Measurements from ENCODE around the gene PRICKLE2.

PRICKLE2 gene, protein sequence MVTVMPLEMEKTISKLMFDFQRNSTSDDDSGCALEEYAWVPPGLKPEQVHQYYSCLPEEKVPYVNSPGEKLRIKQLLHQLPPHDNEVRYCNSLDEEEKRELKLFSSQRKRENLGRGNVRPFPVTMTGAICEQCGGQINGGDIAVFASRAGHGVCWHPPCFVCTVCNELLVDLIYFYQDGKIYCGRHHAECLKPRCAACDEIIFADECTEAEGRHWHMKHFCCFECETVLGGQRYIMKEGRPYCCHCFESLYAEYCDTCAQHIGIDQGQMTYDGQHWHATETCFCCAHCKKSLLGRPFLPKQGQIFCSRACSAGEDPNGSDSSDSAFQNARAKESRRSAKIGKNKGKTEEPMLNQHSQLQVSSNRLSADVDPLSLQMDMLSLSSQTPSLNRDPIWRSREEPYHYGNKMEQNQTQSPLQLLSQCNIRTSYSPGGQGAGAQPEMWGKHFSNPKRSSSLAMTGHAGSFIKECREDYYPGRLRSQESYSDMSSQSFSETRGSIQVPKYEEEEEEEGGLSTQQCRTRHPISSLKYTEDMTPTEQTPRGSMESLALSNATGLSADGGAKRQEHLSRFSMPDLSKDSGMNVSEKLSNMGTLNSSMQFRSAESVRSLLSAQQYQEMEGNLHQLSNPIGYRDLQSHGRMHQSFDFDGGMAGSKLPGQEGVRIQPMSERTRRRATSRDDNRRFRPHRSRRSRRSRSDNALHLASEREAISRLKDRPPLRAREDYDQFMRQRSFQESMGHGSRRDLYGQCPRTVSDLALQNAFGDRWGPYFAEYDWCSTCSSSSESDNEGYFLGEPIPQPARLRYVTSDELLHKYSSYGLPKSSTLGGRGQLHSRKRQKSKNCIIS

DNA sequence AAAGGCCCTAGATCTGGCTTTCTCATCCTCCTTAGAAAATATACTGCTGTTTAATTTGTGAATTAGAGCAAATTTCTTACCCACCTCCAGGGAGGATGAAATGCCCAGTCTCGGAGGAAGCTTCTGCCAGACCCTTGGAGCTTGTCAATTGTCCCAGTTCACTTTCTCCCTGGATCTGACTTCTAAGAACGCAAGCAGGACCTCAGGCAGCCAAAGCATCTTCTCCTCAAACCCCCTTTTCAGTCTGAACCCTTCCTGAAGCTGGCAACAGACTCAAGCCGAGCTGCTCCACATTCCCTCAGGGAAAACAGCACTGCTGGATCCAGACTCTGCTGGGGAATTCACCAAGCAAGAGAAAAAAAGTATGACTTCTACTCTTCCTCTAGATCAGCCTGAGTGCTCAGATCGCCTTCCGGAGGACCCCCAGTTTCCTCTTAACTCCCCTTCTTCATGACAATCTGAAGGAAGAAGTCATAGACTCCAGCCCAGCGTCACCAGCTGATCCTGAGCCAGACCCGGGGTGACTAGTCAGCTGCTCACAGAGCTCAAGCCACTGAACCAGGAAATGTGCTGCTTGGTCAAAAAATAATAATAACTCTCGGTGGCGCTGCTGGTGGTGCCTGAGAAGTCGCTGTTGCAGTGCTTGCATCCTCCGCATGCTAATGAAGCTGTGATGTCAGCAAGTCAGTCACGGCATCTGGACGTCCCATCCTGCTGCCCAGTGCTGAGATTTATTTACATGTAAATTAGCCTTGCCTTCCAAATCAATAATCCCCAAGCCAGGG lies at the start of gene PRICKLE2:
Gene PRICKLE2 (minus strand): TSS at position 641 of the 785 bp plus-strand sequence. CDS start 26,539 bp downstream, outside the sequence.
- DNase-seq (ENCODE audit: low spot score) = no peak

DNA sequence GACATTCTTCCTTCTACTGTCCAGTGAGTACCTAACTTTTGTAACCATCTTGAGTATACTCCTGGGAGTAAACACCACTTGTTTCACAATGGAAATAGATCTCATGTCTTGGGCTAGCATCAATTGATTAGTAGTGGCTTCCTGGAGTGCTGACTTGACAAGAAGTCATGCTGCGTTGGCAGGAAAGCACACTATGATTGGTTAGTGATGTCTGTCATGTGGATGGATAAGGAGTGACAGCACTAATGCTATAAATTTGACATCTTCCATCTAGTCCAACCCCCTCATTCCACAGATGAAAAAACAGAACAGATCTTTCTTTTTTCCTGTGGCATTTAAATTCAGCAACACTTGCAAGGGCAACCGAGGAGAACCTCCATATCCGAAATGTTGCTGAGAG lies 47.6 kb upstream of the PRICKLE2 start:
- DNase-seq (ENCODE audit: low spot score) = no peak

DNA sequence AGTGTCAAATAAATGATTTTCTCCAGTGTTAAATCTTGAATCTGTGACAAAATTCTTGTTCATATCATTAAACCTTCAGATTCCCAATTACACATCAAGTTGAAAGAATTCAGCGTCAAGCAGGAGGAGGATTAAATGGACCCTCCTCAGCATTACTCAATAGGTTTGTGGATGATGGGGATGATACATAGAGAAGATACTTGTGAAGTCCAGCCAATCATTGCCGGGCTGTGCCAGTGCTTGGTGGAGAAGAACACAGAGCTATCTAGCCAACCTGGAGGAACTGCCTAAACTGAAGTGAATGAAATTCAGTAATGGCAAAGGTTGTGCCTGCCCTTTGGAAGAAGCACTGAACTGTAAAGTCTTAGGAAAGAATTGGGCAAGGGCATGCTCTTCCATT lies 47.0 kb upstream of the PRICKLE2 start:
- DNase-seq (ENCODE audit: low spot score) = no peak

GRCh38 chr3:64271631-64272030 lies 46.4 kb upstream of the PRICKLE2 start:
- no peak for DNase-seq (ENCODE audit: low spot score)

- DNase-seq (ENCODE audit: low spot score) = no peak
Measured at GRCh38 chr3:64270866-64271260, 45.6 kb upstream of the PRICKLE2 start.

DNA sequence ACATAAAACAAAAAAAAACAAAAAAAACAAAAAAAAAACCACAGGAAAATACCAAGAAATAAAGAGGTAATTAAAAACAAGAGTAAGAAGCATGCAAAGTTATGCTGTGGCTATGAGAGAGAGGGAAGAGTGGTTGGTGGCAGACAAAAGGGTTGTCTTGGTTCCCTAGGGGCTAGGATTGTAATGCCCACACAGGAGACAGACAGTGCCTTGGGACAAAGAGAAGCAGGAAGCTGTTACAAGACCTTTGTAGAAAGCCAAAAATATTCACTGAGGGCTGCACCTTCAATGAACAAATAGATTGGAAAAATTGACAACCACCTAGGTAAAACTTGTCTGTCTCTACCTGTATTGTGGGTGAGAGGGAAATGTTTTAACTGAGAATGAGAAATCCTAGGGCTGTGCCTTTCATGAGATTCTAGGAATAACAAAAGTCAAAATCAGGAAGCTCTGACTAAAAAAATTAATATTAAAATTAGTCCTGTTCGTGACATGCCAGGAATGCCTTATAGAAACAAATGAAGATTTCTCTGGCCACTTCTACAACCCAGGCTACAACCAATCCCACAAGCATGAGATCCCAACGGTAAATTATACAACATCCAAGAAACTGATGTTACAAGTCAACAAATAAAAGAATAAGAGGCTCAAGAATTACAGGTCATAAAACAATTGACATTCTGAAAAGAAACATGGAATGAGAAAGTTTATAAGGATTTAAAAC lies 45.0 kb upstream of the PRICKLE2 start:
- DNase-seq (ENCODE audit: low spot score) = no peak

DNA sequence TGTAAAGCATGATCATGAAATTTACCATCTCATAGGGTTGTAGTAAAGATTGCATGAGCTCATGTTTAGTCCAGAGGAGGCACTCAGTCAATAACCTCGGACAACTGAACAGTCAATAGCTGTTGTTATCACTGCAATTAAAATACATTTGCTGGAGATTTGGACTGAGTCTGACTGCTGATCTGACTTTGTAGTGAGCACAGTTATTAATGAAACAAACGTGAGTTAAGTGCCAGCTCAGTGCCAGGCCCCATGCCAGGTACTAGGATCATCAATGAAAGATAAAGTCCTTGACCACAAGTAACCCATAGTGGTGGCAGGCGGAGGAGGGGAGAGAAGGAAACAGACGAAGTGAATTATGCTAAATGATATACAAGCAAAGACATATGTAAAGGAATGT lies 43.7 kb upstream of the PRICKLE2 start:
- DNase-seq (ENCODE audit: low spot score) = no peak

DNA sequence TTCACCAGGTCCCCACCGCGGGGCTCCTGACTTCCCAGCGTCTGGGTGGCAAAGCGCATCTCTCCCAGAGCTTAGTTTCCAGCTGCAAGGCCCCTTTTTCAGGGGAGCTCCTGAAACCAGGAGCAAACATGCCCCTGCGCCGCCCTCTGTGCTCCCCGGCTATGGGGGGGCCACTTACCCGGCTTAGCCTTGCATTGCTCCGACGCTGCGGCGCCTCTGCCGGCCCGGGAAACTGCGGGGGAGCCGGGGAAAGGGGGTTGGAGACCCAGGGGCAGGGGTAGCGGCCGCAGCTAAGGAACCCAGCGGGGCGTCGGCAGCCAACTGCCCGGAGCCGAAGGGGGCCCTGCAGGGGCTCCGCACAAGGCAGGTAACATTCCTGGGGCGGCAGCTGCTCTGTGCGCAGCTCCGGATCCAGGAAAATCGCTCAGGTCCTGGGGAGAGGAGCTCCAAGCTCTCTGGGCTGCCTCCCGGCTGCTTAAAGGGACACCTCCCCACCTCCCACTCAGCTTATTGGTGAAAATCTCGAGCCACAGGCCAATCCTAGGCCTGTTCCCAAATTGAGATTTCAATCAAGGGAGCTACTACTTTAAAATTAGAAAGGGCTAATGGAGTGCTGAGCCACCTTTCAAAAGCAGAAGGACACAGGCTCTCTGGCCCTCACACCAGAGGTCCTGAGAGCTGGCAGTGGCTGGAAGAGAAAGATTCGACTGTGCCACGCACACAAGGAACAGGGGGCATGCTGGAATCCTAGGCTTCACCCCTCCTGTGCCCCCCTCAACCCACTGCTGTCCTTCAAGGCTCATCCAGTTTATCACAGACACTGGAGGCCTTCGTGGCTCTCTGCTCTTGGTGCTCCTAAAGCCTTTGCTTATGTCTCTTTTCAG lies 42.7 kb upstream of the PRICKLE2 start:
- no peak for DNase-seq (ENCODE audit: low spot score)

DNA sequence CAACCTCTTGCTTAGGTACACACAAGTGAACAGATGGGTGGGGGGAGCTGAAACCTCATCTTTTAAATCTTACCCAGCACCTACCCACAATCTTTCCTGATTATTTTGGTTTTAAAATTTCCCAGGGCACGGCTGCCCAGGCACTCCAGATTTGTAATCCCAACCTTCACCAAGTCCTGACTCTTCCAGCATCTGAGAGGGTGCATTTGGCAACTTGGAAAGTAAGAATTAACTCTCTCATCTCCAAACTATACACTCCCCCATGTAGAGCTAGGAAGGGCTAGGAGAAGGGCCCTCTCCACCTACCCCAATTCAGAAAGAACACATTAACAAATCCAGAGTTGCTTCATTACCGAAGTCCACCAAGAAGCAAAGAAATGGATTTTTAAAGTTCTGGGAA lies 41.7 kb upstream of the PRICKLE2 start:
- no peak for DNase-seq (ENCODE audit: low spot score)

DNA sequence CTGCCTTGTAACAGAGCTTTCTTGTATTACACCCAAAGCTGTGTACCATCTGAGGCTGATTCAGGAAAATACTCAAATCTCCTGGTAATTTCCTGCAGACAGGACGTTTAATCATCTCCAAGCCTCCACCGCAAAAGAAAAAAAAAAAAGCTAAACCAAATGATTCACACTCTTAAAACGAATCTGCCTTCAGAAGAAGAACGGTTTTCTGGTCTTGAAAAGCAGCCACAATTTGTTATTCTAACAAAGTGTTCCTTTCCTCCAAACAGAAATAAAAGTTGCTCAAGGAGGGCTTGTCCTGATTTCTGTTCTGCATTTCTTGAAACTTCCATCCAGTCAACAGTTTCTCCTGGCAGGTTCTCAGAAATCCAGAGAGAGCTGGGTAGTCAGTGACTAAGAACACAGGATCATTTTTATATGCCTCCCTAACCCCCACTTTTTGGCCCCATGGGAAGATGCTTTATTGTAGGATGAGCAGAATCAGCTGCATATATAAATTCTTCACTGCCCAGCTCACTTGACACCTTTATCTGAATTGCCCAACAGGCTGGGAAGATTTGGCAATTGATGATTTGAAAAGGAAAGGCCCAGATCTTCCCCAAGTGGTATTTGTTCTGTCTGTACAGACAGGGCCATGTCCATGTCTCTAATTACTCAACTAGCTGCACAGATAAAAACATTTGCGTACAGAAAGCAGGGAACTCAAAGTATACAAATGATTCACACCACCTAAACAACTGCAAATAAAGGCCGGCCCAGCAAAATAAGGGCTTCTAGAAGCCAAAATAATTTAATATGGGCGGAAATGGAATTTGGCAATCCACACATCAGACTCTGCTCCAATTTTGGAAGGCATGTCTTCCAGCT lies 41.0 kb upstream of the PRICKLE2 start:
- no peak for DNase-seq (ENCODE audit: low spot score)

- no peak for DNase-seq (ENCODE audit: low spot score)
Measured at GRCh38 chr3:64265646-64266045, 40.4 kb upstream of the PRICKLE2 start.

- no peak for DNase-seq (ENCODE audit: low spot score)
Measured at GRCh38 chr3:64264501-64265109, 39.3 kb upstream of the PRICKLE2 start.

DNA sequence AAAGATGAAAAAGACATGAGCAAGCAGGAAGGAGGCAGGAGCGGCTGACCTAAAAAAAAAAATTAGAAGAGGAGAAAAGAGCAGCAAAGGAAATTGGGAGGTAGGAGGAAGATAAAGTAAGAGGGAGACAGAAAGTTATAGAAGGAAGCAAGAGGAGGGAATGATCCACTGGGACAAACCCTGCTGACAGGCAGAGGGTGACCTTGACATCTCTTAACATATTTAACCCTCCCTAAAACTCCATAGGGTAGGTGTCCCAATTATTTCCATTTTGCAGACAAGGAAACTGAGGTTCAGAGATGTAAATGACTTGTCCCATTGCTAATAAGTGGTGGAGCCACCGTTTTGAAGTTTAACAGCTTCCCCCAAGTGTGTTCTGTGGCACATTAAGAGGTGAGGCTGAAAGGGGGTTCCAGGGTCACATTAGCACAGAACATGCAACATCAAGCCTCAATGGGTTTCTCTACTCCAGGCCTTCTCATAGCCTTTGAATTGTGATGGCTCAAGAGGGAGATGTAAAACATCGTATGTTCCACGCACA lies 37.4 kb upstream of the PRICKLE2 start:
- no peak for DNase-seq (ENCODE audit: low spot score)

DNA sequence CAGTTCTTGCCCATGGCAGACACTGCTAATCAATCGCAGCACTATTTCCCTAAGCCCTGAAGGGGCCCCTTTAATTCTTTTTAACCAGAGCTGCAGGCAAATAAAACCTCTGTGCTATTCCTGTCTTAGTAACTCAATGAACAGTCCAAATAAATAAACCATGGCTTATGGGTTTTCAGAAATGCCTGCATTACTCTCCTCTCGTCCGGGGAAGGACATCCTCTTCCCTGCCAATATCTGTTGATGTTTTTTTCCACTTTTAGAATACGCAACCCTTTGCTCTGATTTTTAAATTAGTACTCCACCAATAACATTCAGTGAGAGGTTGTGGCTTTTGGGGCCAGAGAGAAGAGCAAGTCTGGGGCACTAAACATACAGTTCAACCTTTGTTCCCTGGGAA lies 35.2 kb upstream of the PRICKLE2 start:
- DNase-seq (ENCODE audit: low spot score) = no peak

DNA sequence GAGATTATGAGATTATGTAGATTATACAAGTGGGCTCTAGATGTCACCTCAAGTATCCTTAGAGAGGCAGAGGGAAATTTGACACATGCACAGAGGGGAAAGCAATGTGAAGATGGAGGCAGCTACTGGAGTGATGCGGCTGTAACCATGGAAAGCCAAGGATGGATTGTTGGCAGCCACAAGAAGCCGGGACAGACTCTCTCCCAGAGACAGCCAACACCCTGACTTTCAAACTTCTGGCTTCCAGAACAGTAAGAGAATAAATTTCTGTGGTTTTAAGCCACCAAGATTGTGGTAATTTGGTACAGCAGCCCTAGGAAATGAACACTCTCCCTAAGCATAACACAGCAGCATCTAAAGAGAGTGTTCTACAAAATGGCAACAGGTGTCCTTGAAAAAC lies 34.4 kb upstream of the PRICKLE2 start:
- DNase-seq (ENCODE audit: low spot score) = no peak

DNA sequence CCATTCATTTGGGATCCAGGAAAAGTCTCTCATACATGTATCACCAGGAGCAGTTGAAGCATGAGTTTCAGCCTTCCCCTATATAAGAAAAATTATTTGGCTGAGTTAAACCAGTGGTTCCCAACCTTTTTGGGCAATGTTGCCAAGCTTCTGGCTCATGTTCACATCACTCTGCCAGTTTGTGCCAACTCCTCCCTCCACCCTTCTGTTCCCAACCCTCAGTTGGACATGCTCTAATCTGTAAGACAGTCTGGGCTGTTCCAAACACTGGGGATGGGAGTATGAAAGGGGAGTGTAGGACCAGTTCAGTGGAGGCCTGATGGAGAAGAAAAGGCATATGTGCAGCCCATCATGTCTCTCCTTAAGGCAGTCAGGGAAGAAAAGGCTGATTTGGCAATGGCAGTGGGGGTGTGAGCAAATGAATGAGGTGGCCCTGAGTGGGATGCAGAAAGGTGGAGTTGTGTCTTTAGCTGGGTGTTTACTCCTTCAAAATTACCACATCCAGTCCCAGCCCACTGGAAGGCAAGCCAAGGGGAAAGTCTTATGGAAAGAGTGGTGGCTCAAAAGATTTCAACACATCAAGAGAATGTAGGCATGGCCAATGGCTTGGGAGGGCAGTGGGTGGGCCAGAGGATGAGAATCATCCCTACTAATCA lies 32.0 kb upstream of the PRICKLE2 start:
- DNase-seq (ENCODE audit: low spot score) = no peak

DNA sequence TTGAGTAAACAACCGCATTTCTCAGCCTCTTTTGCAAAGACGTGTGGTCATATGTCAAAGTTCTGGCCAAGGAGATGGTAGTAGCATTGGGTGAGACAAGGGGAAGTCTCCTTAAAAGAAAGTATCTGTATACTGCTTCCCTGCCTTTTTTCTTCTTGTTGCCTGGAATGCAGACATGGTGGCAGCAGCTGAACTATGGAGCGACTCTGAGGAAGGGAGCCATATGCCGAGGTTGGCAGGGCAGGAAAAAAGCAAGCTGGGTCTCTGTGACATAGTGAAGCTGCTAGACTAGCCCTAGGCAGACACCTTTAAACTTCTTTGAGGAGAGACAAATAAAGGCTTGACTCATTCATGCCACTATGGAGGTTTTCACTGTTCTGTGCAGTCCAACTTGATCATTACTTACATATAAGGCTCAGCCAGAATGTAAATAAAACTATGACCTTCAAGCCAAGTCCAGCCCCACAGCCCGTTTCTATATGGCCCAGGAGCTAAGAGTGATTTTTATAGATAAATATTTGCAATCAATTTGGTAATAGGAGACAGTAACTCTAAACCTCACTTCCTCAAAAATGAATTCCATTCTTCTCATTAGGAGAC lies 30.6 kb upstream of the PRICKLE2 start:
- DNase-seq (ENCODE audit: low spot score) = no peak

- no peak for DNase-seq (ENCODE audit: low spot score)
Measured at GRCh38 chr3:64254443-64254842, 29.2 kb upstream of the PRICKLE2 start.

All from CD4-positive, alpha-beta T cell treated with Interleukin-2 at 100 ng/mL for 4 hours (primary cell).